Head of caudate nucleus (tissue), 42 donors: ENCODE measurements around the gene AMBRA1.
"Not testable (repeated sequence)": the region's sequence is repeated elsewhere in the genome, so short reads cannot be mapped to it uniquely, and the experiment has no call there.

Source experiments
- DNase-seq, 42 donors: peaks; one replicate each; pipeline versions ENCODE4 v3.0.0 to v3.0.0-alpha.2; 2020 to 2021; ENCODE audit warnings: mixed read lengths in 7 of 42
- intact Hi-C: fragments of 100-400 bp; cut with DNase I; formaldehyde crosslinking; loops from one replicate; pipeline ENCODE4 v1.15.0; 2022

The AMBRA1 gene

DNA sequence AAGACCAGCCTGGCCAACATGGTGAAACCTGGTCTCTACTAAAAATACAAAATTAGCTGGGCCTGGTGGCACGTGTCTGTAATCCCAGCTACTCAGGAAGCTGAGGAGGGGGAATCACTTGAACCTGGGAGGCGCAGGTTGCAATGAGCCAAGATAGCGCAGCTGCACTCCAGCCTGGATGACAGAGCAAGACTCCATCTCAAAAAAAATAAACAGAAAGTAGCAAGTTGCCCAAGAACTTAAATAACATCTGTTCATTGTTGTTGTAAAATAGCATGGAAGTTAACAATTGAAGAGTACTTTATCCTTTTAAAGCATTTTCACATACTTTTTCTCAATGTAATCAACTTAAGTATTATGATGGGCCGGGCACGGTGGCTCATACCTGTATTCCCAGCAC is 5.7 kb downstream of the AMBRA1 start:
- intact Hi-C loops = no loop called here

GRCh38 chr11:46583513-46583912 is 10.3 kb downstream of the AMBRA1 start:
- DNase-seq, intact Hi-C loops: not testable (repeated sequence)

More for the DNA sequence above, 5.7 kb downstream of the AMBRA1 start:
- no peak for DNase-seq

DNA sequence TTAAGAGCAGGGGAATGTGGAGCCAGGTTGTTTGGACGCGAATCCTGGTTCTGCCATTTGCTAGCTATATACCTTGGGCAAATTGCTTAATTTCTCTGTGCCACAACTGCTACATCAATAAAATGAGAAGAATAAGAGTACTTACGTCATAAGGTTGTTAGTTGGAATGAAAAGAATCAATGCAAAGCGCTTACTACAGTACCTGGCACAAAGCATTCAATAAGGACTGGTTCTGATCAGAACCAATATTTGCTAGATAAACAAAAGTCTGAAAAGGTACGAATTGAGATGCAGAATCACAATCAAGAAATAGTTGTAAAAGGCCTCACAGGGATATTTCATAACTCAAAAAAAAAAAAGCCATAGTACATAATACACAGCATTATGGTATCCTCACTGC is 11.2 kb downstream of the AMBRA1 start:
- DNase-seq = no peak
- intact Hi-C loops = no loop called here

DNA sequence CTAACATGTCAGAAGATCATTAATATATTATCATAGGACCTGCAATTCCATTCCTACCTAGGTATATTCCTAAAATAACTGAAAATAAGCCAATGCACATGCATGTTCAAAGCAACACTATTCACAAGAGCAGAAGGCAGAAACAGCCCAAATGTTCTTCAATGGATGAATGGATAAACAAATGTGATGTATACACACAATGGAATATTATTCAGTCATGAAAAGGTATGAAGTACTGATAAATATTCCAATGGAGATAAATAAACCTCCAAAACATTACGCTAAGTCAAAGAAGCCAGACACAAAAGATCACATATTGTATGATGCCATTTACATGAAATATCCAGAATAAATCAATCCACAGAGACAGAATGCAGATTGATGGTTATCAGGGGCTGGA is 16.8 kb downstream of the AMBRA1 start:
- DNase-seq = no peak
- intact Hi-C loops = no loop called here

DNA sequence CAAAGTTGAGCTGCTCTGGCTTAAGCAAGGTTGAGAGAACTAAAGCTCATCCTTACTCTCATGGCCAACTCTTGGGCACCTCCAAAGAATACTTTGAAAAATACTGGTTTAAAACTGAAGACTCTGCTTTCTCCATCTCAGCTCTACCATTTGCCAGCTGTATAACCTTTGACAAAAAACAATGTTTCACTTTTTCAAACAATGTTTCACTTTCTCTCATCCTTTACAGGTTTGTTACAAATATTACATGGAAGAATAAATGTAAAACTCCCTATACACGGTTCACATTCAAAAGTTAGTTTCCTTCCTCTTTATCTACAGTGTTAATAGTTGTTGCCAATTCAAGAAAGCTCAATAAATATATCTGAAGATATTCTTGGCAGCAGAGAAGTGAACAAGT is 19.2 kb downstream of the AMBRA1 start:
- intact Hi-C loops = no loop called here

DNA sequence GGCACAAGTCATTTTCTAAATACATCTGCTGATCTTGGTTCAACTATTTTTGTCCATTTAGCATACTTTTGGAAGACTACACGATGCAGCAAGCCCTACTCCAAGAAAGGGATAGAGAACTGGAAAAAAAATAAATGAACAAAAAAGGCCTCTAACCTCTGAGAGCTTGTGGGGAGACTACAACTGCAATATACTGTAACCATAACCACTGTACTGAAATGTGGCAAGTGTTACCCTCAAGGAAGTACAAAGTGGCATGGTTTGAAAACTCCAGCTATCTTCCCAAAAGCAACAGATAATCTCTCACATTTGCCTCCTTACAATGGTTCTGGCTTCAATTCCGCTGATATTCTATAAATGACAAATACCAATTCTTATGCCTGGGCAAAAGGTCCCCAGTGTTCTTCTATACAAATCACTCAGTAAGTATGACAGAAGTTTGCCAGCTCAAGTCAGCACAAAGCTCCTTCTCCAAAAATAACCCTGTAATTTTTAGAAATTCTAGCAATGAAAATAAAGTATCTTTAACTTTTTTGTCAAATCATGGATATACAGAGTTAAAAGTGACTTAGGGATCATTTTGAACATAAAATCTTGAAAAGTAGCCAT is 22.9 kb downstream of the AMBRA1 start:
- DNase-seq = no peak
- intact Hi-C loops = no loop called here

More for the DNA sequence above, 19.2 kb downstream of the AMBRA1 start:
- DNase-seq = no peak

DNA sequence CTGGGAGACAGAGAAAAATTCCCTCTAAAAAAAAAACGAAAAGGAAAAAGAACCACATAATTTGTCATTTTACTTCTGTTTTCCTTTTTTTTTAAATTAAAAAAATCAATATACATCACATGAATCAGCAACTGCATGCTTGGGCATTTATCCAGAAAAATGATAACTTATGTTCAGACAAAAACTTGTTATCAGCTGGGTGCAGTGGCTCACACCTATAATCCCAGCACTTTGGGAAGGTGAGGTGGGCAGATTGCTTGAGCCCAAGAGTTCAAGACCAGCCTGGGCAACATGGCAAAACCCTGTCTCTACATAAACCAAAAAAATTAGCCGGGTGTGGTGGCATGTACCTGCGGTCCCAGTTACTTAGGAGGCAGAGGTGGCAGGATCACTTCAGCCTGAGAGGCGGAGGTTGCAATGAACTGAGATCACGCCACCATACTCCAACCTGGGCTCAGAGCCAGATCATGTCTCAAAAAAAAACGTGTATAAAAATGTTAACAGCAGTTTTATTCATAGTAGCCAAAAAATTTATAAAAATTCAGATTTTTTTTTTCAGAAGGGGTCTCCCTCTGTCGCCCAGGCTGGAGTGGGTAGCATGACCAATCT is 28.5 kb downstream of the AMBRA1 start:
- intact Hi-C loops = no loop called here
- peak in 15 of 42 donors; percentile 8 to 60 (median 33) for DNase-seq

DNA sequence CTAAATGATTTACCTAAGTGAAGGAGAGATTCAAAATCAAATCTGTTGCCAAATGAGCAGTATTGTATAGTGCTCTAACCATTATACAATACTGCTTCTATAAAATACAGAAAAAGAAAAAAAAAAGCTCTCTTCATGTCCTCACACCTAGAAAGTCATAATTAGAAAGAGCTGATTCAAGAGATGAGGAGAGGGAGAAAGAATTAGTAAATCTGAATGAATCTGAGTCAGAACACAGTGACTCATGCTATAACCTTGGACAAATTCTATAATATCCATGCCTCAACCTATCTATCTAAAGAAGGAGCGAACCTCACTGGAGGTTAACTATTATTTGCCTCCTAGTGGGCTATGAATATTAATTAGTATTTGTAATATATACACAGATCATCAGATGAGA is 29.4 kb downstream of the AMBRA1 start:
- intact Hi-C loops = no loop called here

DNA sequence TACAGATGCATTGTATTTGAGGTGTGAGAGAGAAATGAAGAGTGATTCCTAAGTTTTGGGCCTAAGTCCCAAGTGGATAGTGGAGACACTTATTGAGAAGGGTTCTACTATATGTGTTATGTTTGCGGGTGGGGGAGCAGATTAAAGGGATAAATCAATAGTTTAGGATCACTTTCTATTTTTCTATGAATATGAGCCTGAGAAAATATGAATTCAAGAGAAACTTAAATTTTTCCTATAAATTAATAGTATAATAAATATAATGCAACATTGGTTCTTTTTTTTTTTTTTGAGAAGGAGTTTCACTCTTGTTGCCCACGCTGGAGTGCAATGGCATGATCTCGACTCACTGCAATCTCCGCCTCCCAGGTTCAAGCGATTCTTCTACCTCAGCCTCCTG is 31.3 kb downstream of the AMBRA1 start:
- intact Hi-C loops = no loop called here
- no peak for DNase-seq

More for the DNA sequence above, 29.4 kb downstream of the AMBRA1 start:
- no peak for DNase-seq

- intact Hi-C loops = no loop called here
- peak in 2 of 42 donors; percentile 12 to 43 for DNase-seq
Measured at GRCh38 chr11:46560300-46560991, 33.4 kb downstream of the AMBRA1 start.

DNA sequence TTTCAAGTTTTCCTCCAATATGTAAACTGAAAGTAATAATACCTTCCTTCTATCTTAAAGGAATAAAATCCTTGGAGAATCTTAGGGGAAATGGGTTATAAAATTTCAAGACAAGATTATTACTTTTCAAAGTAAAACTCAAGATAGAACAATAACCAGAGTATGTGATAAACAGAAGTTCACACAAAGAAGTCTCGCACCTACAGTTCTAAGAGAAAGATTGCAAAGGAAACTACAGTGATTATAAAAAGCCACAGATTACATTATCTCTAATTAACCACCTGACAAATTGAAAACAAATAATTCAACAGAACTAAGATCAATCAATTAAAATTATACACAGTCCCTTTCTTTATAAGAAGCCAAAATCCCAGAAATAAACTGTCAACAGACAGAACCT is 34.0 kb downstream of the AMBRA1 start:
- intact Hi-C loops = no loop called here
- DNase-seq = no peak

GRCh38 chr11:46557684-46558151 is 36.1 kb downstream of the AMBRA1 start:
- intact Hi-C loops = no loop called here
- DNase-seq = no peak

DNA sequence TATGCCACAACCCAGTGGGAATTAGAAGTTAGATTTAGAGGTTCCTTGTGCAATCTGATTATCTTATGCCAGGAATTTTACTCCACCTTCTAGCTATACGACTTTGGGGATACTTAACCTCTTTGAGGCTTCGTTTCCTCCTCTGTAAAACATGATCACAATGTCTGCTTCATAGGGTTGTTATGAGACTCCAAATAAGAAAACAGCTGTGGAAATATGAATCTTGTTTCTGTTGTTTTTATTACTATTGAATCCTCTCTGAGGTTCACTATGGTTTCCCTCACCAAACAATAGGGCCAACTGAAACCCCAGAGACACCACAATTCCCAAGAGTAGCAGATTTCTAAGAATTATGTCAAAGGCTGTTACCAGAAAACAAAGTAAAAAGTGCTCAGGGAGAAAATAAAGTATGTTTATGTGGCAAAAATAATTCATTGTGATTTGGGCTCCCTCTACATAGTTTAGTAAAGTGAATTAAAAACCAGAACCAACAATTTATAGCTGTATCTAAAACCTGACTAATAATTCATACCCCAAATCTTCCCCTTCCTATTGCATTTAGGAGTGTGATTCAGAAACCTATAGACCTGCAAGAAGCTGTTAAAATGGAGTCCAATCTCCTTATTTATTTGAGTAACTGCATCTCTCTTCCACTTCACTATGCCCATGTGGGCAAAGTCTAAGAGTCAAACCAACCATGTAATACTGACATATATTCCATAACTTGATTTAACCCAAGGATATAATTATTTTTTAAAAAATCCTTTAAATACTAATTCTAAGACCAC is 38.4 kb downstream of the AMBRA1 start:
- intact Hi-C loops = no loop called here
- DNase-seq = no peak

- intact Hi-C loops = no loop called here
- peak in 1 of 42 donors; percentile 36 for DNase-seq
Measured at GRCh38 chr11:46554213-46555147, 39.3 kb downstream of the AMBRA1 start.

DNA sequence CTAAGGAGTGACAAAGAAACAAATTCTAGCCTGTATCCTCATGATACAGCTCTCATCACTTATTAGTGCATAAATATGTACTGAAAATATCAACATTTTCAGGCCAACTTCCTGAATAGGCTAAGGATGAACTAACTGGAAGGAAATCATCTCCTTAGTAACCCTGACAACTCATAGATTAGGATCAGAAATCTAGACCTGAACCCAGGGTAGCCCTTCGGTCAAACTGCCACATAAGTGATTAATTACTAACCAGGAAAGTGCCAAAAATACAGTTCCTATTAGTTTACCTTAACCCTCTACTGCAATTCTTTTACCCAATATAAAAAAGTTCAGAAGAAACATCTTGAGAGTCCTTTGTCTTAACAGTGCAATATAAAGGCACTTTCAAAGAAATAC is 40.0 kb downstream of the AMBRA1 start:
- intact Hi-C loops = no loop called here
- no peak for DNase-seq

- peak in 1 of 42 donors; percentile 29 for DNase-seq
- intact Hi-C loops = no loop called here
Measured at GRCh38 chr11:46551261-46551660, 42.6 kb downstream of the AMBRA1 start.

DNA sequence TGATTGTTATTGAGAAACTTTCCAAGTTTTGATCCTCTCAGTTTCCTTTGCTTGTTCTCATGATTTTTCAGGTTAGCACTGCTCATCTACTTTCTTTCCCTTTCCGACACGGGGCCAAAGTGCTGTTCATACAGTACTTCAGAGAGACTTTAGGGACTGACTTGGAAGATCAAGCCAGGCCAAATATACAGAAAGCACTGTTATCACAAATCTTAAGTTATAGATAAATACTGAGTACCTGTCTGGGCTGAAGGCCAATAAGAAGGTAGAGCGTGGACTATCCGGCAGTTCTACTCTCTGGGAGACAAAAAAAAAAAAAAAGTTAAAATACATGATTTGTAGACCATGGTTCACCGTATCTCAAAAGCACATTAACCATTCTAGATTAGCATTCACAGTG is 46.2 kb downstream of the AMBRA1 start:
- no peak for DNase-seq
- intact Hi-C loops = no loop called here

DNA sequence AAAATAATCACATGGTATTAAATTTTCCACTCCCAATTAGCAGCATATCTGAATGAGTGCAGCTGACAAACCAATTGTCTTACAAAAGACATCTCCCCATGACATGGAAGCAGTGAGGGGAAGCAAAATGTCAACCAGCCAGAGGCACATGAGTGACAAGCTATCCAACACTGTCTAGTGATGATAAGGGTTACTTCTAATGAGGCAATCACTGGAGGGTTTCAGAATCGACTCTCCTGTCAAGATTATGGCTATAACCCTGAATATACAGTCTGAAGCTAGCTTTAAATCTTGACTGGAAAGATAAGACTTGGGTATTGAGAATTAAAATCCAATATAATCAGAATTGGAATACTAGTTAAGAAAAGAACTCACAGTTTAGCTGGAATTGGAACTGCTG is 50.3 kb downstream of the AMBRA1 start:
- intact Hi-C loops = no loop called here
- DNase-seq = no peak
